ENCODE results near the gene TIAM1. TPM values are rescaled to one million over a fixed set of nuclear protein-coding genes. Genes with fewer than 3 reads are reported as not detected.

The TIAM1 gene
- total RNA-seq, 1 donor from 2014 or later, result 2.7 TPM

DNA sequence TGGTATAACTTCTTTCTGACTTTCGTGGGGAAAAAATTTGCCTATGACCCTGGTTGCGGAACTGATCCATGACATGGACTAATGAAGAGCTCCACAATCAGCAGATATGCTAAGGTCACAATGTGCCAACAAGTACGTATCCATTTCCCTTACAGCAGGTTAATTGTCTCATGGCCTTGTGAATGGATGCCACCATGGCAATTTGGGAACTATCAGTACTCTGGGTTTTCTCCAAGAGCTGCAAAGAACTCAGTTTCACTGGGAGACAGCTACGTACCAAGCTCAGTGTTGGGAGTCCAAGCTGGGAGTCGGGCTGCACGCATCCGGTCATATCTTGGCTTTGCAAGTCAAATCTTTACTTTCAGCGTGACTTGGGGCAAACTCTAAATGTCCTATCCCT is 64.8 kb downstream of the TIAM1 start:
- Histone ChIP-seq H3K27ac (no peak overlapping the region), H3K9me3 (no peaks in the 10 kb centered on the region), H3K4me1 (no peaks in the 10 kb centered on the region), H3K27me3 (no peaks in the 10 kb centered on the region), H3K4me3 (no peak overlapping the region), H3K36me3 (no peaks in the 10 kb centered on the region)
- no peak for DNase-seq (ENCODE audit: low spot score in 2 of 2)
- intact Hi-C loops (cut with DNase I), result no loop called here
- TF ChIP-seq, protein P1, sequence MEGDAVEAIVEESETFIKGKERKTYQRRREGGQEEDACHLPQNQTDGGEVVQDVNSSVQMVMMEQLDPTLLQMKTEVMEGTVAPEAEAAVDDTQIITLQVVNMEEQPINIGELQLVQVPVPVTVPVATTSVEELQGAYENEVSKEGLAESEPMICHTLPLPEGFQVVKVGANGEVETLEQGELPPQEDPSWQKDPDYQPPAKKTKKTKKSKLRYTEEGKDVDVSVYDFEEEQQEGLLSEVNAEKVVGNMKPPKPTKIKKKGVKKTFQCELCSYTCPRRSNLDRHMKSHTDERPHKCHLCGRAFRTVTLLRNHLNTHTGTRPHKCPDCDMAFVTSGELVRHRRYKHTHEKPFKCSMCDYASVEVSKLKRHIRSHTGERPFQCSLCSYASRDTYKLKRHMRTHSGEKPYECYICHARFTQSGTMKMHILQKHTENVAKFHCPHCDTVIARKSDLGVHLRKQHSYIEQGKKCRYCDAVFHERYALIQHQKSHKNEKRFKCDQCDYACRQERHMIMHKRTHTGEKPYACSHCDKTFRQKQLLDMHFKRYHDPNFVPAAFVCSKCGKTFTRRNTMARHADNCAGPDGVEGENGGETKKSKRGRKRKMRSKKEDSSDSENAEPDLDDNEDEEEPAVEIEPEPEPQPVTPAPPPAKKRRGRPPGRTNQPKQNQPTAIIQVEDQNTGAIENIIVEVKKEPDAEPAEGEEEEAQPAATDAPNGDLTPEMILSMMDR (IDR thresholded peaks at IDR 0.05), result no peak

DNA sequence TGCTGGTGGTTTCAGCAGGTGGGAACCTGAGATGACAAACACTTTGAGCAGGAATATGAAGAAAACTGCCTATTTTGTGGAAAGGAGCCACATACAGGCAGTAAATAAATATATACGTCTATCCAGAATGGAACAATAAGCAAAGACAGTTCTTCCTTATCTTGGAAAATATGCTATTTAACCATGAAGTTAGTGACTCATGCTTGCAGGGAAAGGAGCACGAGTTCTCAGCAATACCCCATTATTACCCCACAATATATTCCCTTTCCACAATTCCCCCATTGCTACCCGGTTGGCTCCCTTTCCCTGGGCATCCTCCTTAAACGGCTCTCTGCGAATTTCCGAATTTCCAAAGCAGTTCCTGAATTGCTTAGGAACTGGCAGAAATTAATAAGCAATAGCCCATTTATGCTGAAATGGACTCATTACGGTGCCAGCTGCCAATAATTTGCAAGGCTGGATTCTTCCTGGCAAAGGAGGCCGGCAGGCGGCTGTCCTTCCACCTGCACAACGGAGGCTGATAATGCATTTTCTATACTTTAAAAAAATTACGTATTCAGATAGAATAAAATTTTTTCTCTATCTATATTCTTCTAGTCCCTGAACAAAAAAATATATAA is 65.4 kb downstream of the TIAM1 start:
- Histone ChIP-seq H3K36me3 (no peaks in the 10 kb centered on the region), H3K4me3 (no peak overlapping the region), H3K4me1 (no peaks in the 10 kb centered on the region), H3K27me3 (no peaks in the 10 kb centered on the region), H3K27ac (no peak overlapping the region), H3K9me3 (no peaks in the 10 kb centered on the region)
- intact Hi-C loops (cut with DNase I), result no loop called here
- TF ChIP-seq, protein P1 (IDR thresholded peaks at IDR 0.05), result no peak
- DNase-seq (ENCODE audit: low spot score in 2 of 2), result no peak

DNA sequence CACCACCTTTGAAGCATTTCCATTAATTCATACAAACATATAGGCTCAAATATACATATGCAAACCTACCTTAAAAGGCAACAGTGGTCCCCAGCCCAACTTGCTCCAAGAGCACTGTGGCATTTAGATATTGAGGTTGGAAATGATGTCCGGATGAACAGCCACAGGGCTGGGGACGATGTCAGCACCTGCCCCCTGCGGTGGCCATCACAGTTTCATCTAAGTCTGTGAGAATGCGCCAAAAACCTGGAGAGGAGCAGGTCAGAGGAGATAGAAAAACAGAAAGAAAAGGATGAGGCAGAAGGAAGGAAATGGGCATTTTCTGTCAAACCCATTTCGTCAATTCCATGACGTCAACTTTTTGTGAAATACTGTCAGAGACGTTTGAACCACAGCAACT is 67.4 kb downstream of the TIAM1 start:
- TF ChIP-seq, protein P1 (IDR thresholded peaks at IDR 0.05), result no peak
- Histone ChIP-seq H3K27ac (no peak overlapping the region), H3K9me3 (no peaks in the 10 kb centered on the region), H3K36me3 (no peaks in the 10 kb centered on the region), H3K4me3 (no peak overlapping the region), H3K27me3 (no peaks in the 10 kb centered on the region), H3K4me1 (no peaks in the 10 kb centered on the region)
- intact Hi-C loops (cut with DNase I), result no loop called here
- no peak for DNase-seq (ENCODE audit: low spot score in 2 of 2)

DNA sequence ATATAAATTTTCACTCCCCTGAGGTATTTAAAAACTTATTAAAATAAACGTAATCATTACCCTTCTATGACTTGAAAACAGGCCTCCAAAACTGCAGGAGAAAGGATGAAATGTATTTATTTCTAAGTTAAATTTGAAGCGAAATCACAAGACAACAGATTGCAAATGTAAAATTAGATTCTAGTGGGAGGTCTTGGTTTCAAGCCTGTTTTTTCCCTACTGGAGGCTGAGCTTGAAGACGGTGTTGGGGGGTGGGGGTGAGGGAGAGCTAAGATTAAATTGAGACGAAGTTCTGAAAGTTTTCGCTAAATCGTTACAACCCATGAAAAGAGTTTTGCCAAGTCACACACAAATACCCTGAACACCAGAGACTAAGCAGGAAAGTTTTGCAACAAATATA is 68.2 kb downstream of the TIAM1 start:
- TF ChIP-seq, protein P1 (IDR thresholded peaks at IDR 0.05), result no peak
- Histone ChIP-seq H3K4me3 (no peak overlapping the region), H3K36me3 (no peaks in the 10 kb centered on the region), H3K27me3 (no peaks in the 10 kb centered on the region), H3K4me1 (no peaks in the 10 kb centered on the region), H3K27ac (no peak overlapping the region), H3K9me3 (no peaks in the 10 kb centered on the region)
- no peak for DNase-seq (ENCODE audit: low spot score in 2 of 2)
- intact Hi-C loops (cut with DNase I), result no loop called here

DNA sequence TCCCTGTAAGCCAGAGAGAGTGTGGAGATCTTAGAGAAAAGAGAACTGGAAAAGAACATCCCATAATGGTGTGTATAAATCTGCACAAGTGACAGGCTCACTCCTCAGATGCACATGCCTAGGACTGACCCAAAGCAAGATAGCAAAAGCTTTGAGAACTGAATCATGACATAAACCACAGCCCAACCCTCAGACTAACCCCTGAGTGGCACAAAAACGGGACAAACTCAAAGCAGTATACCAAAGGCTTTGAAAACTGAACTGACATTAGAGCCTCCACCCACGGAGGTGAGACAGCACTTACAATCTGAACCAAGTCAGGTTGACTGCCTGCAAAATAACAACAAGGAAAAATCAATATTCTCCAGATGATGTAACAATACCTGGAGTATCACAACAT is 70.8 kb downstream of the TIAM1 start:
- TF ChIP-seq, protein P1 (IDR thresholded peaks at IDR 0.05), result no peak
- no peak overlapping the region for H3K27ac ChIP-seq
- no peak overlapping the region for H3K4me3 ChIP-seq
- H3K4me1 ChIP-seq, result no peaks in the 10 kb centered on the region
- intact Hi-C loops (cut with DNase I), result no loop called here
- H3K36me3 ChIP-seq, result no peaks in the 10 kb centered on the region
- H3K9me3 ChIP-seq, result no peaks in the 10 kb centered on the region
- no peaks in the 10 kb centered on the region for H3K27me3 ChIP-seq
- no peak for DNase-seq (ENCODE audit: low spot score in 2 of 2)

DNA sequence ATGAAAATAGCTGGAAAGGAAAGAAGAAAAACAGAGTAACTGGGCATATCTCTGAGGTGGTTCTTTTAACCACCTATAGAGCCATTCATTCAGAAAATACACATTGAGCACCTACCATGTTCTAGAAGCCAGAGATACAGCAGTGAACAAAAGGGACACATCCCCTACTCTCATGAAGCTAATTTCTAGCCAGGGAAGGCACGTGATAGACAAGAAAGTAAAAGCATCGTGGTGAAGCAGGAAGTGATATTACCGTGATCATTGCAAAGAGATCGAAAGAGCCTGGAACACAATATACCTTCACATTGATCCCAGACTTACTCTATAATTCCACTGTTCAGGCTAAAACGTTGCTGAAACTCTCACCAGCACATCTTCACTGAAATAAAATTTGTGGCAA is 76.0 kb downstream of the TIAM1 start:
- Histone ChIP-seq H3K27me3 (no peaks in the 10 kb centered on the region), H3K4me3 (no peak overlapping the region), H3K4me1 (no peaks in the 10 kb centered on the region), H3K36me3 (no peaks in the 10 kb centered on the region), H3K27ac (no peak overlapping the region), H3K9me3 (no peaks in the 10 kb centered on the region)
- intact Hi-C loops (cut with DNase I), result no loop called here
- TF ChIP-seq, protein P1 (IDR thresholded peaks at IDR 0.05), result no peak
- no peak for DNase-seq (ENCODE audit: low spot score in 2 of 2)

All from ascending aorta (tissue), 2 donors.